HepG2 (cell line): ENCODE results near the gene OSER1. TPM values are rescaled to one million over a fixed set of nuclear protein-coding genes. Genes with fewer than 3 reads are reported as not detected.
A peak's percentile ranks its signal among the peaks of the same experiment; 100 is the strongest.

Experiments used
- FOXO1 ChIP-seq: sonication (generic); formaldehyde crosslinking; IDR thresholded peaks from 2 replicates; pipeline ENCODE4 v1.4.0; 2020; ENCODE audit warnings: missing genetic modification reagents
- JUNB ChIP-seq: sonication (generic); formaldehyde crosslinking; IDR thresholded peaks from 2 replicates; pipeline ENCODE4 v1.8.0; 2022; ENCODE audit warnings: missing genetic modification reagents, mild to moderate bottlenecking, borderline replicate concordance
- NBN ChIP-seq: fragments of 450-650 bp; conservative IDR thresholded peaks from 2 replicates; pipeline ENCODE4 v1.6.1; 2017
- SETDB1 ChIP-seq: sonication (generic); formaldehyde crosslinking; IDR thresholded peaks from 2 replicates; pipeline ENCODE4 v1.5.1; 2020; ENCODE audit warnings: missing genetic modification reagents, mild to moderate bottlenecking, borderline replicate concordance
- SRF ChIP-seq: IDR thresholded peaks from 2 replicates; pipeline ENCODE4 v1.6.1; 2011; ENCODE audit warnings: mild to moderate bottlenecking, low read depth, low read length, moderate library complexity
- TAF15 ChIP-seq: fragments of 200-400 bp; formaldehyde crosslinking; IDR thresholded peaks from one replicate; pipeline ENCODE4 v1.6.1; 2018; ENCODE audit warnings: mild to moderate bottlenecking, low read depth, low read length; ENCODE audit not compliant: poor library complexity, severe bottlenecking
- ZBTB7A ChIP-seq: sonication (generic); formaldehyde crosslinking; IDR thresholded peaks from 2 replicates; pipeline ENCODE4 v1.8.0; 2022; ENCODE audit warnings: mild to moderate bottlenecking, missing genetic modification reagents
- ZNF556 ChIP-seq: sonication (generic); formaldehyde crosslinking; IDR thresholded peaks from 2 replicates; pipeline ENCODE4 v1.4.0; 2020; ENCODE audit warnings: mild to moderate bottlenecking, missing genetic modification reagents, borderline replicate concordance
- ZNF720 ChIP-seq: sonication (generic); formaldehyde crosslinking; IDR thresholded peaks from 2 replicates; pipeline ENCODE4 v1.4.0; 2020; ENCODE audit warnings: missing genetic modification reagents
- ZSCAN29 ChIP-seq: sonication (generic); formaldehyde crosslinking; conservative IDR thresholded peaks from 2 replicates; pipeline ENCODE4 v1.4.0; 2020; ENCODE audit warnings: mild to moderate bottlenecking, missing genetic modification reagents
- ZZZ3 ChIP-seq: sonication (generic); formaldehyde crosslinking; IDR thresholded peaks from 2 replicates; pipeline ENCODE4 v1.4.0; 2020; ENCODE audit warnings: missing genetic modification reagents, mild to moderate bottlenecking, borderline replicate concordance
- polyA plus RNA-seq, 8 experiments: library from polyadenylated mRNA; depleted of rRNA in 3 of 8; stranded (reverse) in 7 of 8; unstranded in 1 of 8; fragments of >200 nt; fragmentation: Illumina TruSeq in 4 of 8; extraction: Trizol in 4 of 8; gene quantifications; 2 replicates each; pipeline versions ENCODE4 v1.2.1 to v1.2.3, GENCODE V29; 2011 to 2016; ENCODE audit warnings: low read depth in 4 of 8, missing spikeins in 1 of 8, mixed read lengths in 1 of 8; ENCODE audit not compliant: insufficient read depth in 1 of 8
- total RNA-seq, 5 experiments: library from RNA; depleted of rRNA; stranded (reverse); fragments of >200 nt; fragmentation: Illumina TruSeq; extraction: Trizol; gene quantifications; 2 replicates each; pipeline ENCODE4 v1.2.3, GENCODE V29; 2016; ENCODE audit warnings: low read depth in 1 of 5
- TF ChIP-seq, protein P1 (sequence below): sonication (generic); formaldehyde crosslinking; IDR thresholded peaks from 2 replicates; pipeline ENCODE4 v1.8.0; 2022; ENCODE audit warnings: mild to moderate bottlenecking, missing genetic modification reagents; ENCODE audit not compliant: insufficient replicate concordance
- TF ChIP-seq, protein P2 (sequence below): fragments of 450-650 bp; IDR thresholded peaks from 2 replicates; pipeline ENCODE4 v1.6.1; 2016
- TF ChIP-seq, protein P3 (sequence below), 2 experiments: sonication (generic) in 1 of 2; formaldehyde crosslinking in 1 of 2; IDR thresholded peaks; 2 replicates each; pipeline versions ENCODE4 v1.4.0 to v1.6.1; 2018 to 2020; ENCODE audit warnings: missing genetic modification reagents in 2 of 2, borderline replicate concordance in 1 of 2, low read depth in 1 of 2, mild to moderate bottlenecking in 1 of 2, missing biosample characterization in 1 of 2
- TF ChIP-seq, protein P4 (sequence below): sonication (generic); formaldehyde crosslinking; IDR thresholded peaks from 2 replicates; pipeline ENCODE4 v1.4.0; 2020; ENCODE audit warnings: mild to moderate bottlenecking, missing genetic modification reagents

OSER1 gene
- total and polyA plus RNA-seq, 2 of the 13 experiments (the other 11 are each of a cell fraction or from before 2014, with no cell fraction given), result 71.2 to 71.5 TPM

DNA sequence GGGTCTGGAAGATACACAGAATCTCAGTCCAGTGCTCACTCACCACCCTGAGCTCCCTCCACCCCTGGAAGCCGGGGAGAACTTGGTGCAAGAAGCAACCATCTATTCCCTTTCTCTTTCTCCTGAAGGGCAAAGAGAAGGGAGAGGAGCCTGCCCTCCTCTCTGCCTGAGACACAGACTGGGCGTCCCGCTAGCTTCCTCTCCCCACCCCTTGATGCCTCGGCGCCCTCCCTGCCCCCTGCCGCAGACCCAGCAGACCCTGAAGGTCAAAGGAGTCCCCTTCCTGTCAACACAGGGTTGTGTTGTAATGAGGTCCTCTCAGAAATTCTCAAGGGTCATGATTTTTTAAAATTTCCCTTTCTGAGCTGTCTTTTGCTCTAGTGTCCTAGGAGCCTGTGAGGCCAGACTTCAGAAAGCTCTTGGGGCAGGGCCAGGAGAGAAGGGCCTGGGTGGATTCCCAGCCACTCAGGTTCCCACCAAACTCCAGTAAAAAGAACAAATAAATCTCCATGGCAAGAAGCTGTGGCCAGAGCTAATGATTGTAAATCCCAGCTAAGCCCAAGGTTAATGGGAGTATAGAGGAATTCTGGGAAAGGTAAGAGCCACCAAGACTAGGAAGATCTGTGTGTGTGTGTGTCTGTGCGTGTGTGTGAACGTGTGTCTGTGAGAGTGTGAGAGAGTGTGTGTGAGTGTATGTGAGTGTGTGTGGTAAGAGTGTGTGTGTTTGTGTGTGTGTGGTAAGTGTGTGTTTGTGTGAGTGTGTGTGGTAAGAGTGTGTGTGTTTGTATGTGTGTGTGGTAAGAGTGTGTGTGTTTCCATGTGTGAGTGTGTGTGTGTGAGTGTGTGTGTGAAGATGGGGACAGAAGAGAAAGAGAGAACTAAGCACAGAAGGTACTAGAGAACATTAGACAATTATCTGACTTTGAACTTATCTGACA lies 22.5 kb downstream of the OSER1 start (continued):
- TF ChIP-seq, protein P1, sequence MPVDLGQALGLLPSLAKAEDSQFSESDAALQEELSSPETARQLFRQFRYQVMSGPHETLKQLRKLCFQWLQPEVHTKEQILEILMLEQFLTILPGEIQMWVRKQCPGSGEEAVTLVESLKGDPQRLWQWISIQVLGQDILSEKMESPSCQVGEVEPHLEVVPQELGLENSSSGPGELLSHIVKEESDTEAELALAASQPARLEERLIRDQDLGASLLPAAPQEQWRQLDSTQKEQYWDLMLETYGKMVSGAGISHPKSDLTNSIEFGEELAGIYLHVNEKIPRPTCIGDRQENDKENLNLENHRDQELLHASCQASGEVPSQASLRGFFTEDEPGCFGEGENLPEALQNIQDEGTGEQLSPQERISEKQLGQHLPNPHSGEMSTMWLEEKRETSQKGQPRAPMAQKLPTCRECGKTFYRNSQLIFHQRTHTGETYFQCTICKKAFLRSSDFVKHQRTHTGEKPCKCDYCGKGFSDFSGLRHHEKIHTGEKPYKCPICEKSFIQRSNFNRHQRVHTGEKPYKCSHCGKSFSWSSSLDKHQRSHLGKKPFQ (CRISPR knock-in tag), result peak; percentile 82
- TF ChIP-seq SETDB1, result no peak
- no peak for TF ChIP-seq ZNF720 (CRISPR knock-in tag)
- no peak for TF ChIP-seq SRF
- TF ChIP-seq, protein P2, sequence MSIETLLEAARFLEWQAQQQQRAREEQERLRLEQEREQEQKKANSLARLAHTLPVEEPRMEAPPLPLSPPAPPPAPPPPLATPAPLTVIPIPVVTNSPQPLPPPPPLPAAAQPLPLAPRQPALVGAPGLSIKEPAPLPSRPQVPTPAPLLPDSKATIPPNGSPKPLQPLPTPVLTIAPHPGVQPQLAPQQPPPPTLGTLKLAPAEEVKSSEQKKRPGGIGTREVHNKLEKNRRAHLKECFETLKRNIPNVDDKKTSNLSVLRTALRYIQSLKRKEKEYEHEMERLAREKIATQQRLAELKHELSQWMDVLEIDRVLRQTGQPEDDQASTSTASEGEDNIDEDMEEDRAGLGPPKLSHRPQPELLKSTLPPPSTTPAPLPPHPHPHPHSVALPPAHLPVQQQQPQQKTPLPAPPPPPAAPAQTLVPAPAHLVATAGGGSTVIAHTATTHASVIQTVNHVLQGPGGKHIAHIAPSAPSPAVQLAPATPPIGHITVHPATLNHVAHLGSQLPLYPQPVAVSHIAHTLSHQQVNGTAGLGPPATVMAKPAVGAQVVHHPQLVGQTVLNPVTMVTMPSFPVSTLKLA, result peak; percentile 29; the same call in 1 of the 2 replicates
- TF ChIP-seq, protein P3, sequence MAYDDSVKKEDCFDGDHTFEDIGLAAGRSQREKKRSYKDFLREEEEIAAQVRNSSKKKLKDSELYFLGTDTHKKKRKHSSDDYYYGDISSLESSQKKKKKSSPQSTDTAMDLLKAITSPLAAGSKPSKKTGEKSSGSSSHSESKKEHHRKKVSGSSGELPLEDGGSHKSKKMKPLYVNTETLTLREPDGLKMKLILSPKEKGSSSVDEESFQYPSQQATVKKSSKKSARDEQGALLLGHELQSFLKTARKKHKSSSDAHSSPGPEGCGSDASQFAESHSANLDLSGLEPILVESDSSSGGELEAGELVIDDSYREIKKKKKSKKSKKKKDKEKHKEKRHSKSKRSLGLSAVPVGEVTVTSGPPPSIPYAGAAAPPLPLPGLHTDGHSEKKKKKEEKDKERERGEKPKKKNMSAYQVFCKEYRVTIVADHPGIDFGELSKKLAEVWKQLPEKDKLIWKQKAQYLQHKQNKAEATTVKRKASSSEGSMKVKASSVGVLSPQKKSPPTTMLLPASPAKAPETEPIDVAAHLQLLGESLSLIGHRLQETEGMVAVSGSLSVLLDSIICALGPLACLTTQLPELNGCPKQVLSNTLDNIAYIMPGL (CRISPR knock-in tag; IDR thresholded peaks at IDR 0.05; ENCODE audit: borderline replicate concordance in 1 of 2, low read depth in 1 of 2), result peak in 1 of 2 experiments; percentile 59; a peak in 1 of 4 replicates
- 0 out of 2 replicates have a peak, but pooled peaks have one; percentile 5 for TF ChIP-seq FOXO1 (CRISPR knock-in tag)
- peak; percentile 25; the same call in 1 of the 2 replicates for TF ChIP-seq ZNF556 (CRISPR knock-in tag)
- 0 out of 2 replicates have a peak, but pooled peaks have one; percentile 50 for TF ChIP-seq ZSCAN29 (CRISPR knock-in tag)
- 0 out of 2 replicates have a peak, but pooled peaks have one; percentile 27 for TF ChIP-seq ZBTB7A (CRISPR knock-in tag)
- TF ChIP-seq ZZZ3 (CRISPR knock-in tag), result peak; percentile 78; the same call in 1 of the 2 replicates
- TF ChIP-seq, protein P4, sequence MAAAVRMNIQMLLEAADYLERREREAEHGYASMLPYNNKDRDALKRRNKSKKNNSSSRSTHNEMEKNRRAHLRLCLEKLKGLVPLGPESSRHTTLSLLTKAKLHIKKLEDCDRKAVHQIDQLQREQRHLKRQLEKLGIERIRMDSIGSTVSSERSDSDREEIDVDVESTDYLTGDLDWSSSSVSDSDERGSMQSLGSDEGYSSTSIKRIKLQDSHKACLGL (CRISPR knock-in tag), result 0 out of 2 replicates have a peak, but pooled peaks have one; percentile 0
- no peak for TF ChIP-seq TAF15
- TF ChIP-seq JUNB, result 0 out of 2 replicates have a peak, but pooled peaks have one; percentile 28
- peak; percentile 87; the same call in 1 of the 2 replicates for TF ChIP-seq NBN
